Pulmonary artery endothelial cell (primary cell): ENCODE data around the gene GUK1. TPM values are rescaled to one million over a fixed set of nuclear protein-coding genes. Genes with fewer than 3 reads are reported as not detected.

Experiments
- DNase-seq: peaks from one replicate; pipeline ENCODE4 v3.0.0-alpha.2; 2011; ENCODE audit warnings: low read depth, low spot score
- total RNA-seq: library from RNA; depleted of rRNA; stranded (reverse); fragments of >200 nt; gene quantifications from 2 replicates; pipeline ENCODE4 v1.2.3, GENCODE V29; 2014

GUK1 gene
- total RNA-seq, 1 donor from 2014 or later, result 489 TPM

- no peak for DNase-seq
Observed at GRCh38 chr1:228125185-228125584, 14.9 kb upstream of the GUK1 start.

- no peak for DNase-seq
Observed at GRCh38 chr1:228131766-228132165, 8.3 kb upstream of the GUK1 start.

- DNase-seq, result no peak
Observed at GRCh38 chr1:228134591-228134990, 5.5 kb upstream of the GUK1 start.

- no peak for DNase-seq
Observed at GRCh38 chr1:228136901-228137300, 3.2 kb upstream of the GUK1 start.

- DNase-seq, result no peak
Observed at GRCh38 chr1:228139406-228139930, 611 bp upstream of the GUK1 start.

- no peak for DNase-seq
Observed at GRCh38 chr1:228140724-228141225, 696 bp downstream of the GUK1 start.

DNA sequence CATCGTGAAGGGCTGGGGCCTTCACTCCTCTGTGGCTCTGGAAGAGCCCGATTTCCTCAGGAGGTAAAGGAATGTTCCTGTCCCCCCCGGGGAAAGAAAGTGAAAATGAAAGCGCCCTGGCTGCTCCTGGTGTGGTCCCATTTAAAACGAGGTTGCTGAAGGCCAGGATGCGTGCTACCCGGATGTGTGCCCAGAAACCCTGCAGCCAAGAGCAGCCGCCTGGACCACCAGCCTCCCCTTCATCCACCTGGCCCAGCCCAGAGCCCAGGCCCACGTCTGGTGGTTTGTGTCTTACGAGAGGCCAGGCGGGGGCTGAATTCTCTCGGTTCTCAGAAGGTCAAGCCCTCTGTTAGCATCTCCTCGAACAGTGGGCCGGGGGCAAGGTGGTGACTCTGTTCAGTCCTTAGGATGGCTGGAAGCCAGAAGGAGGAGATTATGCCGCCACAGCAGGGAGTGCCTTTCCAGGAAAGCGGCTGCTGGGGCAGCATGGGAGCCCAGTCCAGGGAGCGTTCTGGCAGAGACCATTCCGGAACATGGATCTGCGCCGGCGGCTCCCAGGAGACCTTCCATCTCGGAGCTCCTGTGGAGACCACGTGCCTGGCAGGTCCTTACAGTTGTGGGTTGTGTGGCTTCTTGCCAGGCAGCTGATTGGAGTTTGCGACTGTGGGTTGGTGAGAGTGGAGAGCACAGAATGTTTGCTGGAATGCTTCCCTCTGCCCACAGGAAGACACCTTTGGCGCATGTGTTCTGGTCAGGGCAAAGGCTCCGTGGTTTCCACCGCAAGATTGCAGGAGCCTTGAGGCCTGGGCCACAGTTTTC is 1.4 kb downstream of the GUK1 start:
- no peak for DNase-seq

GRCh38 chr1:228142155-228142691 is 2.1 kb downstream of the GUK1 start:
- DNase-seq, result no peak

- no peak for DNase-seq
Observed at GRCh38 chr1:228142701-228143136, 2.6 kb downstream of the GUK1 start.

GRCh38 chr1:228143480-228144192 is 3.6 kb downstream of the GUK1 start:
- no peak for DNase-seq

GRCh38 chr1:228144193-228144992 is 4.3 kb downstream of the GUK1 start:
- DNase-seq, result no peak

GRCh38 chr1:228144993-228145343 is 4.9 kb downstream of the GUK1 start:
- no peak for DNase-seq

DNA sequence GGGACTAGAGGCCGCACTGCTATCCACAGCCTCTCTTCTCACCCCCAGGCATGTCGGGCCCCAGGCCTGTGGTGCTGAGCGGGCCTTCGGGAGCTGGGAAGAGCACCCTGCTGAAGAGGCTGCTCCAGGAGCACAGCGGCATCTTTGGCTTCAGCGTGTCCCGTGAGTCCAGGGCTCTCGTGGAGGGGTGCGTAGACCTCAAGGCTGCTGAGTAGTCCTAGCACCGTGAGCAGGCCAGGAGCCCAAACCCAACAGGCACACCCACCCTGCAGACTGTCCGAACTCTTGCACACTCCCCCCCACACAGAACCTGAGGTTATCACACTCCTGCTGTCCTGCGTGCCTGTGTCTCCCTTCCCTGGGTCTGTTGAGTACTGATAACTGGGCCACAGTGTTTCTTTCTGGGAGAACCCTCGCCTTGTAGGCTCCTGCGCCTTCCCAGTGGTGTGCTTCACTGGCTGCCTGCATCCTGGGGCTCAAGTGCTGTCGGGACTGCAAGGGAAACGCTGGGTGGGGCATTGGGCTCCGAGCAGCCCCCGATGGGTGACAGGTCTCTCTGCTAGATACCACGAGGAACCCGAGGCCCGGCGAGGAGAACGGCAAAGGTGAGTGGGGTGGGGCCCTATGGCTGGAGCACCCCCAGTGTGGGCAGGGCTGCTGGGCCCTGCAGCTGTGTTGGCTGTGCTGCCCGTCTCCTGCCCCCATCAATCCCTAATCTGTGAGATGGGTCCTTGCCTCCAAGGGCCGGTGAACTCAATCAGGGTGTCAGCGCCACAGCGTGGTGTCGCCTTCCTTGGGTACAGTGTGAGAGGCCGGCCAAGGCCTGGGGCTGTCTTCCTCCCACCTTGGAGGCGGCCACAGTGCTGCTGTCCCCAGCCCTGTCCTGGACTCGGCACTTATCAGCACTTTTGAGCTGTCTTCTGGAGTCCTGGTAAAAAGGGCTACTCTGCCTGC is 5.7 kb downstream of the GUK1 start:
- DNase-seq, result no peak

GRCh38 chr1:228146417-228147150 is 6.5 kb downstream of the GUK1 start:
- DNase-seq, result no peak

DNA sequence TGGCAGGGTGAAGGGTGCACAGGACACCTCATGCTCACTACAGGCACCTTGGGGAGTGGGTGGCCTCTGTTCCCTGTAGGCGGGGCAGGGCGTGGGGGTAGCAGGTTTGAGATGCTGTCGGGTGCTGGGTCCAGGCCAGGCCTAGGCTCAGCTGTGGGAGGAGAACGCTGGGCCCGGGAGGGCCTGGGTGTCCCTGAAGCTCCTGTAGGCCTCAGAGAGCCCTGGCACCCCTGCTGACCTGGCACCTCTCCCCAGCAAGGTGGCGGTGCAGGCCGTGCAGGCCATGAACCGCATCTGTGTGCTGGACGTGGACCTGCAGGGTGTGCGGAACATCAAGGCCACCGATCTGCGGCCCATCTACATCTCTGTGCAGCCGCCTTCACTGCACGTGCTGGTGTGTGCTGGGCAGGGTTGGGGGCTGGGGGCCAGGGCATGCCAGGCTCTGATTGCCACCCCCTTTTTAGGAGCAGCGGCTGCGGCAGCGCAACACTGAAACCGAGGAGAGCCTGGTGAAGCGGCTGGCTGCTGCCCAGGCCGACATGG is 7.1 kb downstream of the GUK1 start:
- no peak for DNase-seq

DNA sequence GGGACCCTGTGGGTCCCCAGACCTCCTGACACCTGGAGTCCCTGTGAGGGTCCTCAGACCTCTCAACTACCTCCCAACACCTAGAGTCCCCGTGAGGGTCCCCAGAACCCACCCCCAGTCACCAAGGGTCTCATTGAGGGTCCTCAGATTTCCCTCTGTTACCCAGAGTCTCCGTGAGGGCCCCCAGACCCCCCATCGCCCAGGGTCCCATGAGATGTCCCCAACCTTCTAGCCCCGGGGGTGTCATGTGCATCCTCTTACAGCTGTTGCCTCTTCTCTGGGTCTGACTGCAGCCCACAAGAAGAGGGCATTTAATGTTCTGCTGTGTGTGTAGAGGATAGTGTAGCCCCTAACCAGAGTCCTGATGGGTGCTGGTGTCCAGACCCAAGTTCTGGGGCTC is 7.7 kb downstream of the GUK1 start:
- DNase-seq, result no peak

DNA sequence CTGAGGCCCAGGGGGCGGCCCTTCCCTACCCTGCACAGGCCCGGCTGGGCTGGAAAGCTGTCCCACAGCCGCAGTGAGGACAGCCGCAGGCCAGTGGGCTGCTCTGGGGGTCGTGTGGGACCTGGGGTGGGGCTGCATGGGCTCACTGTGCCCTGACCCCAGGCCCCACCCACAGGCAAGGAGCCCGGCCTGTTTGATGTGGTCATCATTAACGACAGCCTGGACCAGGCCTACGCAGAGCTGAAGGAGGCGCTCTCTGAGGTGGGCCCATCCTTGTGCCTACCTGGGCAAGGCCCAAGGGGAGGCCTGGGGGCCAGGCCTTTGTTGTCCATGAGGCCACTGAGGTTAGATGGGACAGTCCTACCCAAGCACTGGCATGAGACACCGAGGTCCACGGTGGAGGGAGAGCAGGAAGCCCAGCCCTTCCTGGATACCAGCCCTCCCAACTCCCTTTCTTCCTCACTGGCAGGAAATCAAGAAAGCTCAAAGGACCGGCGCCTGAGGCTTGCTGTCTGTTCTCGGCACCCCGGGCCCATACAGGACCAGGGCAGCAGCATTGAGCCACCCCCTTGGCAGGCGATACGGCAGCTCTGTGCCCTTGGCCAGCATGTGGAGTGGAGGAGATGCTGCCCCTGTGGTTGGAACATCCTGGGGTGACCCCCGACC is 8.2 kb downstream of the GUK1 start:
- DNase-seq, result no peak

GRCh38 chr1:228148935-228149405 is 8.9 kb downstream of the GUK1 start:
- DNase-seq, result no peak
